ENCODE data around the gene CMTM5.
"Not testable (repeated sequence)": the region's sequence is repeated elsewhere in the genome, so short reads cannot be mapped to it uniquely, and the experiment has no call there.

Gene CMTM5

DNA sequence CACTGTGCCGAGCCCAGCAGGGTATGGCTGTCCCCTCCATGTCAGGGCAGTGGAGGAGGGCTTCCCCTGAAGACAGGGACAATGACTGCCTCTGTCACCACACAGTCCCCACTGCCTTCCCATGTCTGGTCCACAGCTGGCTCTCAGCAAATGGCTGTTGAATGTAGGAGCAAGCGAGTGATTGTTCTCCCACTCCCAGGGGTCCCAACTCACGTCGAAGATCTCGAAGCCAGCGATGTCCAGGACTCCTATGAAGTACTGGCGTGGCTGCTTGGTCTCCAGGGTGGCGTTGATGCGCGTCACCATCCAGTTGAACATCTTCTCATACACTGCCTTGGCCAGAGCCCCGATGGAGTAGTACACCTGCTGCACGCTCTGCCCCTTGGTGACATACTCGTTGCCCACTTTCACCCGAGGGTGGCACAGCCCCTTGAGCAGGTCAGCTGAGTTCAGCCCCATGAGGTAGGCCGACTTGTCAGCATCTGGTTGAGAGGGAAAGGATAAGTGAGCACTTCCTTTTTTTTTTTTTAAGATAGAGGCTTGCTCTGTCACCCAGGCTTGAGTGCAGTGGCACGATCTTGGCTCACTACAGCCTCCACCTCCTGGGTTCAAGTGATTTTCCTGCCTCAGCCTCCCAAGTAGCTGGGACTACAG lies 23.8 kb downstream of the CMTM5 start:
- DNase-seq: not testable (repeated sequence)

DNA sequence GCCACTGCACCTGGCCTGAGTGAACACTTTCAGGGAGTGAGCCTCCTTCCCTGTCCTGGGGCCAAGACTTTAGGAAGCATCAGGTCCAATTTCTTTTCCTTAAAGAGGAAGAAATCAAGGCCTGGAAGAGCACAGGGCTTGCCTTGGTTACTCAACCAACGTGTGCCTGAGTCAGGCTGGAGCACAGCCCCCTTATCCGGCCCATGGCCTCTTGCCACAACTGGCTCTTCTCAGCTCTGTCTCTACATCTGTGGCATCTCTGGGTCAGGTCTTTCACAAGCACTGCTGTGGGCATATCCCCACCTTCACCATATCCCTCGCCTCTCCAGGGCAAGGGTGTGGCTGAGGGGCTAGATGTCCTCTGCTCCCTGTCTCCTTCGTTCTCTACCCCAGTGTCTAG lies 24.4 kb downstream of the CMTM5 start:
- no peak for DNase-seq

DNA sequence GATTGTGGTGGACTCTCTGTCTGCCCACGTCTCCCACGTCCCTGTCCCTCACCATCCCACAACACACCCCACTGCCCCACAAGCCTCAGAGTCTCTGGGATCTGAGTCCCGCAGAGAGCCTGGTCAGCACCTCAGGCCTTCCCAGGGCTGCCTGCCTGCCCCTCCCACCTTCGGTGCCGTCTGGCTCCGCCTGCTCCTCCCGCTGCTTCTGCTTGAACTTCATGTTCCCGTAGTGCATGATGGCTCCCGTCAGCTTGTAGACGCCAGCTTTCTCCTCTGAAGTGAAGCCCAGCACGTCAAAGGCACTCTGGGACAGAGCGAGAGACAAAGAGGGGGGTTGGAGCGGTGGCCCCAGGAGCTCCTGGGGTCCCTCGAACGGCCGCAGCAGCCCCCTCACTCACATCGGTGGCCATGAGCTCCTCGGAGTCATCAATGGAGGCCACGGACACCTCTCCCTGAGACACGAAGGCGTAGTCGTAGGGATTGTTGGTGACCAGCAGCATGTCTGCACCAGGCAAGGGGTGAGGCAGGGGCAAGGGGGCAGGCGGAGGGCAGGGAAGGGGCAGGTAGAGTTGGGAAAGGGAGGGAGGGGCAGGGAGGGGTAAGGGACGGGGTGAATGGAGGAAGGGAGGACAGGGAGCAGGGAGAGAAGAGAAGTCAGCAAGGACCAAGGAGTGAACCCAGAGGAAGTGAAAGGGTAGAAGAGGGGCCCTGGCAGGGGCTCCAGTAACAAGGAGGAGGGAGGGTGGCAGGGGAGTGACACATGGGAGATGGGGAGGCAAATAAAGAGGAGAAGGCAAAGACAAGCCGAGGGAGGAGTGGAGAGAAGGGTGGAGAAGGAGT lies 25.7 kb downstream of the CMTM5 start:
- no peak for DNase-seq

DNA sequence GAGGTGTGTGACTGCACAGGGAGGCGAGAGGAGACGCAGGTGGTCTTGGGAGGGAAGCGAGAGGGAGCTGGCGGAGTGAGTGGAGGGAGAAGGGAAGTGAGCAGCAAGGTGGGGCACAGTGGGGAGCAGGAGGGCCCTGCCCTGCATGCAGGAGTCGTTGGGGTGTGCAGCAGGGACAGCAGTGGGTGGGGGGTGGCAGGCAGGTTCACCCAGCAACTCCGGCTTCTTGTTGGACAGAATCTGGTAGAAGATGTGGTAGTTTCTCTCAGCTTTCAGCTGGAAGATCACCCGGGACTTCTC lies 26.2 kb downstream of the CMTM5 start:
- no peak for DNase-seq

DNA sequence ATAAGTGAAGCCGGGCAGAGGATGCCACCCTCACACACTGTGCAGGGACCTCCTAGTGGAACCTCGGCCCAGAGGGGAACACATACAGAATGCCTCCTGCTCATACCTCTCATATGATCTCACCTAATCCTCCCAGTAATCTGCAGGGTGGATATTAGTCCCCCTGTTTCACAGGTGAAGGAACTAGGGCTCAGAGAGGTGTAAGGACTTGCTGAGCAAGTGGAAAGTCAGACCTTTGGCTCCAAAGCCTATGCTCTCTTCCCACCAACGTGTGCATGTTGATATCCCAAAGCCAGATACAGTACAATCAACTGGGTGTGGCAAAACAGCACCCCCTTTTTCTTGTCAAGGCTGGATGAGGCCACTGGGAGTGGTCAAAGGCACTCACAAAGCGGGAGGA lies 27.1 kb downstream of the CMTM5 start:
- DNase-seq: no peak

DNA sequence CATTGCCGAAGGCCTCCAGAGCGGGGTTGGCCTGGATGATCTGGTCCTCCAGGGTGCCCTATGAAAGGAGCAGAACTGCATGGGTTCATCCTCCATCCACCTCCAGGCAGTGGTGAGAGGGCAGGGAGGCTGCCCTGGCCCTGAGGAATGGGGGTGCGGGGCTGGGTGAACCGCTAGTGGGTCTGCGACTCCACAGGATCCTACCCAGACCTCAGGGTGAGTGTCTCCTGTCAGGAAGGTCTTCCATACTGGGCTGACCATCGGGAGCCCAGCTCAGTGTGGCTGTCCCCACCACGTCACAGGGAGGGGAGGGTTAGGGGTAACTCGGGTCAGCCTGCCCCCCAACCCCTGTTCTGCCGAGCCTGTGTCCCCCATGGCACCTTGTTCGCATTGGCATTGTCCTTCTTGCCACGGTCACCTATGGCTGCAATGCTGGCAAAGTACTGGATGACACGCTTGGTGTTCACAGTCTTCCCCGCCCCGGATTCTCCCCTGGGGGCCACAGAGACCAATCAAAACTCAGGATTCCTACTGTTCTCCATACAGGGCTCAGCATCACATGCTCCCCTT lies 27.6 kb downstream of the CMTM5 start:
- DNase-seq: no peak

DNA sequence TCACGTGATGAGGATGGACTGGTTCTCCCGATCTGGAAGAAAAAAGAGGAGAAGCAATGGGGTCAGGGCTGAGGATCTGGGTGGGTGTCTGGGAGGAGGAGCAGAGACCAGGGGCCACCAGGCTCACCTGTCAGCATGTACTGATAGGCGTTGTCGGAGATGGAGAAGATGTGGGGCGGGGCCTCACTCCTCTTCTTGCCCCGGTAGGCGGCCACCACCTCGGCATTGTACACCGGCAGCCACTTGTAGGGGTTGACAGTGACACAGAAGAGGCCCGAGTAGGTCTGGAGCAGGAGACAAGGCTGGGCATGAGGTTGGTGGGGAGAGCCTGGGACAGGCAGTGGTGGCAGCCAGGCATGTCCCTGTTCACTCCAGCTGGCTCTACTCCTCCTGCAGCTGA lies 28.2 kb downstream of the CMTM5 start:
- no peak for DNase-seq

DNA sequence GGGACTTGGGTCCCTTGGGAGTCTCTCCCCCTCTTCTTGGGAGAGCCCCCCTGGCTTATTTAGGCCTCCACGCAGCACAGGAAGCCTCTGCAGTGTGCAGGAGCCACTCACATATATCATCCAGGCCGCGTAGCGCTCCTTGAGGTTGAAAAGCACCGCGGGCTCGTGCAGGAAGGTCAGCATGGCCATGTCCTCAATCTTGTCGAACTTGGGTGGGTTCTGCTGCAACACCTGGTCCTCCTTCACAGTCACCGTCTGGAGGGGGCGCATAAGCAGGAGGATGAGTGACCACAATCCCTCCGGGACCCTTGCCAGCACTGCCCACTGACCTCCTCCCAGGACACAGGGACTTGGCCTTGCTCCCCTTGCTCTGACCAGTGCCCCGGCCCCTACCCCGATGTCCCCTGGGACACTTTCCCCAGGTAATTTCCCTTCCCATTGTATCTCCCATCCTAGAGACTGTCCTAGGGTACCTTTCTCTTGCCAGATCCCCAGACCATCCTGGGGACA lies 28.7 kb downstream of the CMTM5 start:
- DNase-seq: no peak

DNA sequence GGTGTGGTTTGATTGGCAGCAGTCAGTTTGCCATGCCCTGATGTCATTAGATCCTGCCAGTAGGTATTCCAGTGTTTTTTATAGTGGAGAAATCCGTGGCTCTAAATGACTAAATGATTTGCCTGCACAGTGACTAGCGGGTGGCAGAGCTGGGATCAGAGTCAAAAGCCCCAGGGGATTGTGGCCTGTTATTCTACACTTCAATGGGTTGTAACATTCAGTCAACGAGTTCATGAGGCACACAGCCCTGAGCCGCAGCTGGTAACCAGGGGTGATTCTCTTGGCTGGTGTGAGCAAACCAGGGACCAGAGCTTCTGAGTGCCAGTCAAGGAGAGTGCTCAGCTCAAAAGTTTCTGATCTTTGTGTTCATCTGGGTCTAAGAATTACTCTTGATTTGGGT lies 29.4 kb downstream of the CMTM5 start:
- DNase-seq: no peak

DNA sequence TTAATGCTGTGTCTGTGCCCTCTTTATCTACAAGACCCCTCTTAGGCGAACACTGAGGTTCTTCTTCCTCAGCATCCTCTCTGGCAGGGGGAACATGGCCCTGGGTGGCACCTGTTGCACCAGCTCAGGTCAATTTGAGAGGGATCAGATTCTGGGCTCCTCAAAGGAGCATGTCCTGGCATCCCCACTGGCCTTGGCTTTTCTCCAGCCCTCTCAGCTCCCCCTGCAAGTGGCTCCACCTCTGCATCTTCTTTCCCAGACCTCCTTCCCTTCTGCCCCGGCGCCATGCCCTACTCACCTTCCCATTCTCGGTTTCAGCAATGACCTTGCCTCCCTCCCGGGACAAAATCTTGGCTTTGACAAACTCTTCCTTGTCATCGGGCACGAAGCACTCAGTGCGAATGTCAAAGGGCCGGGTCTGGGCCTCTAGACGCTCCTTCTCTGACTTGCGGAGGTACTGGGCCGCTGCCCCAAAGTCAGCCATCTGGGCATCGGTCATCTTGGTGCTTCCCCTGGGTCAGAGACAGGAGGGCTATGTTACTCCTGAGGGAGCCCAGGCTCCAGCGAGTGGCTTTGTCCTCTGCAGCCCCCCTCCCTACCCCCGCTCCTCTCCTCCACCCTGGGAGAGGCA lies 30.0 kb downstream of the CMTM5 start:
- no peak for DNase-seq

DNA sequence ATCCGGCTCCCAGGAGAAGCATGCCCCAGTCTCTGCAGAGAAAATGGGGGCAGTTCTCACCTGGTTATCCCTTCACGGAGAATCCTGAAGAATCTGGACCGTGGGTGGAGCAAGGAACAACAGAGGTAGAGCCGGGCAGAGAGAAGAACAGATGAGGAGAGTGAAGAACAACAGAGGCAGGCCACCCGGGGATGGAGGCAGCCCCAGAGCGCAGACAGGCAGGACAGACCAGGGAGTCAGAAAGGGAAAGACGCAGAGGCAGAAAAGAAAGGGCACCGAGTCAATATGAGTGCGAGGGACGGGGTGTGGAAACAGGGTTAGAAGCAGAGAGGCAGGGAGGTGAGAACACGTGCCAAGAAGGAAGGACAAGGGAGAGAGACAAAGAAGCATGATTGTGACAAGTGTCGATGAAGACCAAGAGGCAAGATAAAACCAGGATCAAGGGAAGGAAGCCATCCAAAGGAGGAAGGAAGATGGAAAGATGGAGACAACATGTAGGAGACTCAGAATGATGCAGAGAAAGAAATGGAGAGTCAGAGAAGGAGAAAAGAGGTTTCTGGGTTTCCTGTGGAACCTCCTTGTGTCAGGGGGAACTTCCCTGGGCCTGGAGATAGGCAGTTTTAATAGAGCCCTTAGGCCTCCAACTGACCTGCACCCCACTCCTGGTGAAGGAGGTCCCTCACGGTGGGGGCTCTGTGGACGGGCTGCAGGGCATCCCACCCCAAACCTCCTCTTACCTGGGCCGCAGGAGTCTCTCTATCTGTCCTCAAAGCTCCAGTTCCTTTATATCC lies 30.9 kb downstream of the CMTM5 start, which contains the start of gene MYH6:
Gene MYH6 (minus strand): TSS at position 758 of the 791 bp plus-strand sequence. CDS start 1,050 bp downstream, outside the sequence.
- DNase-seq: no peak

DNA sequence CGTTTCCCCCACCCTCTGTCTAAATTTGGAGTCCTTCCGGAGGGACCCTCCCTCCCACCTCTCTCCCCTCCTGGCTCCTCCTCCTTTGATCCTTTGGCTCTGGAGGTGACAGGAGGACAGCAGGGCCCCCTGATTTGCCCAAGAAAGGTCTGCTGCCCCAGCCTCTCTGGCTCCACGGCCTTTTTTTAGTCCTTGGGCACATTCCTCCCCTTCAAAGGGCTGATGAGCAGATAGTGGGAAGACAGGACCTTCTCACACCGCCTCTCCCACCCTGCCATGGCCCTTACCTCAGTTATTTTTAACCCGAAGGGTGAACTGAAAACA lies 31.4 kb downstream of the CMTM5 start:
- DNase-seq: no peak

DNA sequence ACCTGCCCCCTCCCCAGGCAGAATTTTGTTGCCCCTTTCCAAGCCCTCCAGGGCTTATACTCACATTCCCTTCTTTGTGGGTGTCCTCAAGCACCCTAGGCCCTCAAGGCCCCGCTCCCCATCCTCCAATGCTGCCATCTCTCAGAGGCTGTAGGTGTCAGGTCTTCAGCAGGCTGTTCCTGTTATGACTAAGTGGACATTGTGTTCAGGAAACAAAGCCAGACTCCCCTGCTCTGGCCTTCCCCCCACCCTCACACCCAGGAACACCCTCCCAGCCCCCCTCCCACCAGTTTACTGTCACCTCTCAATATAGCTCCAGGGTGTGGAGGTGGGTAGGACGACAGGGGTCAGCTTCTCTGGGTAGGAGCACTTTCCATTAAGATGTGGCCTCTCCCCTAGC lies 32.6 kb downstream of the CMTM5 start:
- DNase-seq: no peak

DNA sequence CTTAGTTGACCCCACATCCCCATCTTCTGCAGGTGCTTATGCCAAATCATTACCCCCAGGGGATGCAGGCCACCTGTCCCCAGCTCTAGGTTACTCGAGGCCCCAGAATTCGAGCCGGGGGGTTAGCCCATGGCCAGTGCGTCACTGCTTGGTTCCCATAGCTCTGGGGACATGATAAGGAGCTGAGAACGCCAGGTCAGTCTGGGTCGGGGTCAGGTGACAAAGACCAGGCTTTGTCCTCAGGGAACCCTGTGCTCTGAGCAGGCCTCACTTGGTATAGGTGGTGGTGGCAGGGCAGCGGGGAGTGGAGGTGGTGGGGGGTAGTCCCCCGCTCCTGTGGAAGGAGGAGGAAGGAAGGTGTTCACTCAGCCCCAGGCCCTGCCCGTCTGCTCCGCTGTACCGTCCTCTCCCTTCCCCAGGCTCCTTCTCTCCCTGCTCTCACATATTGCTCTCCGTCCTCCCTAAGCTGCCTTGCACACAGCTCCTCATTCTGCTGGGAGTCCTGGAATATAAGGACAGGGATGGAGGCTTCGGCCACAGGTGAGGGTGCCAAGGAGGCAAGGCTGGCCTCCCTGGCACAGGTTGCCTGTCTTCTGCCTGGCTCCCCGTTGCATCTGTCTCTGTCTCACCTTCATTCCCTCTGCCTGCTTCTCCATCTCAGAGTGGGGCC lies 33.3 kb downstream of the CMTM5 start:
- no peak for DNase-seq

DNA sequence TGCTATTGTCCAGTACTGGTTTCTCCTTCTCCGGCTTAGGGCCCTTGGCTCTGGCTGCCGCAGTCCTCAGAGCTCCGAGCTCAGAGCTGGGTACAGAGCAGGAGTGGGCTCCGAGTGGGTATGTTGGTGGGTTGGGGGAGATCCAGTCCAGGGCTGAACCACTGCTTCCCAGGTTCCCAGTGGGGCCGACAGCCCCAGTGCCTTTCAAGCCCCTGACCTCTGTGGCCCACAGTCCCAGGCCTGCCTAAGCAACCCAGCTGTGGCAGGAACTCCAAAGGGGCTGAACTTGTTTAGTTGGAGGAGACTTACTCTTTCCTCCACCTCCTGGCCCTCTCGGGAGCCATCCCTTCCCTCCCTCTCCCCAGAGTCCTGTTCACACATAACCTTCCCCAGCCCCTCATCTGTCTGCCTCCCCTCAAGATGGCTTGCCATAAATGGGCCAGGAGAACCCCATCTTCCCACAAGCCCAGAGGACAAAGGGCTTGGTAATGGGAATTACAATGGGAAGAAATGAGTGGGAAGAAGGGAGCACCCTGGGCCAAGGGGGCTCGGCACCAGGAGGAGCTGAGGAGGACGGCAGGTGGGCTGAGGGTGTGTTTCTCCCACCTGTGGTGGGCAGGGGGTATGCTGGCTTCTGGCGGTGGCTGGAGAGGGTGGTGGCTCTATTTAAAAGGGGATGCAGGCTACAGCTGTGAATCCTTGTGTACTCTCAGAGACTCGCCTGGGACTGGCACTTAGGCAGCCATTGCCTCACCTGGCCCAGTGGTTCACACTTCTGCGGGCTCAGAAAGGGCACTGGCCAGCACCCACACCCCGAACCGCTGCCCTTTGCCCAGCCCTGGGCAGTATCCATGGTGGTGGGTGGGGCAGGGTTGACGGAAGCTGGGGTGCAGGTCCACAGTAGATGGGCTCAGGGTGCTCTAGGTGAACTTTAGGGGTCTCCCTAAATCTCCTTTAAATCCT lies 35.0 kb downstream of the CMTM5 start:
- DNase-seq: no peak

DNA sequence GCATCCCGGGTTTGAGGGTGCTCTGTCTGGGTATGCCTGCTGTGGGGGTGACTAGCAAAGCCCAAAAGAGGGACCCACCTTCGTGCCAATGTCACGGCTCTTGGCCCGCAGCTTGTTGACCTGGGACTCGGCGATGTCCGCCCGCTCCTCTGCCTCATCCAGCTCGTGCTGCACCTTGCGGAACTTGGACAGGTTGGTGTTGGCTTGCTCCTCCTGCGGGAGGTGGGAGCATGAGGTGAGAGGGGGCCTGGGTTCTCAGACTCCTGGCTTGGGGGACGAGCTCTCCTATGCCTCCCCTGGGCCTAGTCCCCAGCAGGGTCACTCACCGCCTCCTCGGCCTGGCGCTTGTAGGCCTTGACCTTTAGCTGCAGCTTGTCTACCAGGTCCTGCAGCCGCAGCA lies 36.8 kb downstream of the CMTM5 start:
- no peak for DNase-seq

DNA sequence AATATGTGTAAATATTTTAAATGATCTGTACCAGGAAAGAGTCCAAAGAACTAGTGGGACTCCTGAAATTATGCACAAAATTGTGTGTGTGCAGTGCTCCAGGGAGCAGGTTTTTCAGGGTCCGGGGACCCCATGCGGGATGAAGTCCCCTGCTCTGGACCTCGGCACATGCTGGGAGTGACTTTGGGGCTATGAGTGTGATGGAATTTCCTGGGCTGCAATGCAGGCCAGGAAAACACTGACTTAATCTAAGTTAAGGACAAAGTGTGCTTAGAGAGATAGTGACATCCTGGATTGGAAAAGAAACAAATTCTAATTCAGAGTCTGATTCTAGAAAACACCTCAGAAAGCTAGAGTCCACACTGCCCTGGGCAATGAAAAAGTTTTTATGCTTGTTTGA lies 37.4 kb downstream of the CMTM5 start:
- no peak for DNase-seq

DNA sequence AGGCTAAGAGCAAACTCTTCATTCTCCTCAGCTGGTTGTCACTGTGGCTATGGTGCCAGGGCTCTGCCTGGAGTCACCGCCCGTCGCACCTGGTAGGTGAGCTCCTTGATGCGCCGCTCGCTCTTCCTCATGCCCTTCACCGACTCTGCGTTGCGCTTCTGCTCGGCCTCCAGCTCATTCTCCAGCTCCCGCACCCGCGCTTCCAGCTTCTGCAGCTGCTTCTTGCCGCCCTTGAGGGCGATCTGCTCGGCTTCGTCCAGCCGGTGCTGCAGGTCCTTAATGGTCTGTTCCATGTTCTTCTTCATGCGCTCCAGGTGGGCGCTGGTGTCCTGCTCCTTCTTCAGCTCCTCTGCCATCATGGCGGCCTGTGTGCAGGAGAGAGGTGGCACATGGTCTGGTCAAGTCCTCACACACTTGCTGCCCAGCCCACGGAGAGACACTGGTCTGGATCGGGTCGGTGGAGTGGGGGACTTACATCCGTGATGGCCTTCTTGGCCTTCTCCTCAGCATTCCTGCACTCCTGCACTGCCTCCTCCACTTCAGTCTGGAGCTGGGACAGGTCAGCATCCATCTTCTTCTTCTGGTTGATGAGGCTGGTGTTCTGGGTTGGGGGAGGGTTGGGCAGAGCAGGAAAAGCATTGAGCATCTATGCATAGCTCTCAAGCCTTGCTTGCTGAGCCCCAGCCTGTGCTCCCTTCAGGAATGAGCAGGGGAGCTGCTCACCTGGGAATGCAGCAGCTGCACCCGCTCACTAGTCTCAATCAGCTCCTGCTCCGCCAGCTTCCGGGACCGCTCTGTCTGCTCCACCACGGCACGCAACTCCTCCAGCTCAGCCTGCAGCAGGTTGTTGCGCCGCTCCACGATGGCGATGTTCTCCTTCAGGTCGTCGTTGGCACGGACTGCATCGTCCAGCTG lies 38.3 kb downstream of the CMTM5 start:
- DNase-seq: no peak

DNA sequence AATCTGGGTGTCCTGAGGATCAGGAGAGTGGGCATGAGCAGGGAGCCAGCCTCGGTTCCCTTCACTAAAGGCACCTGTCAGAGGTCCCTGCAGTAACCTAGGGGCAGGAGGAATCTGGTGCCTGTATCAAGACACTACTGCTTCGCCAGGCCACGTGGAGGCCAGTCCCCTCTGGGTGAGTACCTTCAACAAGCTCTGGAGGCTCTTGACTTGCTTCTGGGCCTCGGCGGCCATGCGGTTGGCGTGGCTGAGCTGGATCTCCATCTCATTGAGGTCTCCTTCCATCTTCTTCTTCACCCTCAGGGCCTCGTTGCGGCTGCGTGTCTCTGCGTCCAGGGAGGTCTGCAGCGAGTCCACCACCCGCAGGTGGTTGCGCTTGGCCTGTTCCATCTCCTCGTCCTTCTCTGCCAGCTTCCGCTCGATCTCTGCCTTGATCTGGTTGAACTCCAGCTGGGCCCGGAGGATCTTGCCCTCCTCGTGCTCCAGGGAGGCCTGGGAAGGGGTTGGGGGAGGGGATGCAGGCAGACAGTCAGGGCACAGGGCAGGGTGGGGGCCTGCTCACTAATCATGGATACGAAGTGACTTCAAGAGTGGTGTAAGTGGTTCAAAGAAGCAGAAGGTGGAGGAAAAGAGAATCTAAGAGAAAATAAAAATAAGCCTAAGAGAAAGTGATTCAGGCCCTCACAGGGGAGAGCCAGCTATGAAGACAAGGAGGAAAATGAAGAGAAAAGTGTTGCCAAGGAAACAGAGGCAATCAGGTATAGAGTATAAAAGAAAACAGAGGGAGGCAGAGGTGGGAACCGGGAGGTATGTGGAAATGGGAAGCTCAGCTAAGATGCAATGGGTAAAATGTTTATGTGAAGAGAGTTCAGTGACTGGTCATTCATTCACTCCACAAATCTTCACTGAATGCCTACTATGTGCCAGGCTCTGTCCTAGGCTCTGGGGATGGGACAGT lies 39.3 kb downstream of the CMTM5 start:
- DNase-seq: no peak

Measured in NCI-H187 treated with DMSO at 0.1 percent for 48 hours (cell line).